ENCODE results near the gene DISC1.

The DISC1 gene

DNA sequence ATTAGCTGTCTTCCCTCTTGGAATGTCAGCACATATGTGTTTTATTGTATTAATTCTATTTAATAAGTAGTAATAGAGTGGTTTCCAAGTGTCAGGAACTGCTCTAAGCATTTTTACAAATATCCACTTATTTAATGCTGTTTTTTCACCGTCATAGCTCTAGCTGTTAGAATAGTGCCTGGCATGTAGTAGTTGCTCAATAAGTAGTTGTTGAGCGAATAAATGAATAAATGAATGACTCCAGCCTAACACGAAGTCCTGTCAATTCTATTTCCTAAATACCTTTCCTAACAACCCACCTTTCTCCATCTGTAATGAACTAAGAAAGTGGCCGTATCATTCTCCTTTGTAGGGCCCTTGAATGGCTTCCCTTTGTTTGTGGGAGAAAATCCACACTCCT is 312.5 kb downstream of the DISC1 start:
- H3K27ac ChIP-seq (replicated peaks) = no peak overlapping the region
- TF ChIP-seq SPI1 (IDR thresholded peaks at IDR 0.05; ENCODE audit: borderline replicate concordance, low read depth) = no peak
- TF ChIP-seq CTCF (IDR thresholded peaks at IDR 0.05; ENCODE audit: insufficient read depth, low read length) = no peak
- TF ChIP-seq, protein P1, sequence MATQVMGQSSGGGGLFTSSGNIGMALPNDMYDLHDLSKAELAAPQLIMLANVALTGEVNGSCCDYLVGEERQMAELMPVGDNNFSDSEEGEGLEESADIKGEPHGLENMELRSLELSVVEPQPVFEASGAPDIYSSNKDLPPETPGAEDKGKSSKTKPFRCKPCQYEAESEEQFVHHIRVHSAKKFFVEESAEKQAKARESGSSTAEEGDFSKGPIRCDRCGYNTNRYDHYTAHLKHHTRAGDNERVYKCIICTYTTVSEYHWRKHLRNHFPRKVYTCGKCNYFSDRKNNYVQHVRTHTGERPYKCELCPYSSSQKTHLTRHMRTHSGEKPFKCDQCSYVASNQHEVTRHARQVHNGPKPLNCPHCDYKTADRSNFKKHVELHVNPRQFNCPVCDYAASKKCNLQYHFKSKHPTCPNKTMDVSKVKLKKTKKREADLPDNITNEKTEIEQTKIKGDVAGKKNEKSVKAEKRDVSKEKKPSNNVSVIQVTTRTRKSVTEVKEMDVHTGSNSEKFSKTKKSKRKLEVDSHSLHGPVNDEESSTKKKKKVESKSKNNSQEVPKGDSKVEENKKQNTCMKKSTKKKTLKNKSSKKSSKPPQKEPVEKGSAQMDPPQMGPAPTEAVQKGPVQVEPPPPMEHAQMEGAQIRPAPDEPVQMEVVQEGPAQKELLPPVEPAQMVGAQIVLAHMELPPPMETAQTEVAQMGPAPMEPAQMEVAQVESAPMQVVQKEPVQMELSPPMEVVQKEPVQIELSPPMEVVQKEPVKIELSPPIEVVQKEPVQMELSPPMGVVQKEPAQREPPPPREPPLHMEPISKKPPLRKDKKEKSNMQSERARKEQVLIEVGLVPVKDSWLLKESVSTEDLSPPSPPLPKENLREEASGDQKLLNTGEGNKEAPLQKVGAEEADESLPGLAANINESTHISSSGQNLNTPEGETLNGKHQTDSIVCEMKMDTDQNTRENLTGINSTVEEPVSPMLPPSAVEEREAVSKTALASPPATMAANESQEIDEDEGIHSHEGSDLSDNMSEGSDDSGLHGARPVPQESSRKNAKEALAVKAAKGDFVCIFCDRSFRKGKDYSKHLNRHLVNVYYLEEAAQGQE (IDR thresholded peaks at IDR 0.05; ENCODE audit: insufficient replicate concordance, low read depth) = no peak
- TF ChIP-seq GABPA (IDR thresholded peaks at IDR 0.05; ENCODE audit: low read depth) = no peak
- no peak for TF ChIP-seq POLR2AphosphoS5 (IDR thresholded peaks at IDR 0.05; ENCODE audit: low read depth)
- DNase-seq (ENCODE audit: low read depth in 1 of 2, low spot score in 1 of 2) = no peak
- H3K4me3 ChIP-seq (replicated peaks; ENCODE audit: insufficient read depth, low read length) = no peak overlapping the region
- H3K27me3 ChIP-seq (ENCODE audit: insufficient read depth, poor library complexity, severe bottlenecking) = no peaks in the 10 kb centered on the region

DNA sequence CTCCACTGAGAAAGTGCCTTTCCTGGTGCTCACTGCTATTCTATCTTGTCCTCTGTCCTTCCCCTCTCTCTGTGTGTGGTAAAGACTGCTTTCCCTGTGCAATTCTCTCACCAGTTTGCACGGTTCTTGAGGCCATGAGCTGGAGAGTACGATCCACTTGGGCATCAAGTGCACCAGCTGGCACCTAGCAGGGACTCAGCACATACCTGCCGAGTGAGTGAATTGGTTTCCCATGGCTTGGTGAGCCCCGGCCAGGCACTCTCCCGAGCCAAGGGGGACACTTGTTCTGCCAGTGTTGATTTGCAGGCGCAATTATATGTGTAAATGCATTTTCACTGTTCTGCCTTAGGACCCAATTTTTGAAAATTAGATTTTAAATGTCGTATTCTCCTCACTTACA is 313.5 kb downstream of the DISC1 start:
- no peaks in the 10 kb centered on the region for H3K27me3 ChIP-seq (ENCODE audit: insufficient read depth, poor library complexity, severe bottlenecking)
- TF ChIP-seq POLR2AphosphoS5 (IDR thresholded peaks at IDR 0.05; ENCODE audit: low read depth) = no peak
- TF ChIP-seq CTCF (IDR thresholded peaks at IDR 0.05; ENCODE audit: insufficient read depth, low read length) = no peak
- no peak for TF ChIP-seq GABPA (IDR thresholded peaks at IDR 0.05; ENCODE audit: low read depth)
- TF ChIP-seq SPI1 (IDR thresholded peaks at IDR 0.05; ENCODE audit: borderline replicate concordance, low read depth) = no peak
- TF ChIP-seq, protein P1 (IDR thresholded peaks at IDR 0.05; ENCODE audit: insufficient replicate concordance, low read depth) = no peak
- no peak overlapping the region for H3K4me3 ChIP-seq (replicated peaks; ENCODE audit: insufficient read depth, low read length)
- DNase-seq (ENCODE audit: low read depth in 1 of 2, low spot score in 1 of 2) = no peak
- no peak overlapping the region for H3K27ac ChIP-seq (replicated peaks)

DNA sequence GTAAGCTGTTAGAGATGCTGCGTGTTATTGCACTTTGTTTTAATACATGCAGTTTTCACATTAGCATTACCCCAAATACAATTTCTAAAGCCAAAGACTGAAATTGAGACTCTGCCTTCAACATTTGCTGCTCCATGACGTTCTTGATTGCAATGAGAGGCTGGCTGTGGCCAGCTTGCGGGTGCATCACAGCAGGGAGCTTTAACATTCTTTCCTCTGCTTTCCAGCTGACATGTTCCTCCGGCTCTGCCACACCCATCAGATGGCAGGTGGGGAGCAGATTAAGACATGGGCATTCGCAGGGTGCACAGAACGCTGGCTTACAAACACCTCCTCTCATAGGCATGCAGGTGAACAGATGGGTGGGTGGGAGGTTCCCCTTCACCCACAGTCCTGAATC is 314.1 kb downstream of the DISC1 start:
- no peak for DNase-seq (ENCODE audit: low read depth in 1 of 2, low spot score in 1 of 2)
- H3K4me3 ChIP-seq (replicated peaks; ENCODE audit: insufficient read depth, low read length) = no peak overlapping the region
- TF ChIP-seq, protein P1 (IDR thresholded peaks at IDR 0.05; ENCODE audit: insufficient replicate concordance, low read depth) = no peak
- TF ChIP-seq GABPA (IDR thresholded peaks at IDR 0.05; ENCODE audit: low read depth) (no peak), CTCF (IDR thresholded peaks at IDR 0.05; ENCODE audit: insufficient read depth, low read length) (no peak)
- H3K27me3 ChIP-seq (ENCODE audit: insufficient read depth, poor library complexity, severe bottlenecking) = no peaks in the 10 kb centered on the region
- H3K27ac ChIP-seq (replicated peaks) = no peak overlapping the region

Data from HL-60 (cell line).